Epithelial cell of esophagus (primary cell): ENCODE results near the gene TIMP4.
A peak's percentile ranks its signal among the peaks of the same experiment; 100 is the strongest.

Source experiments
- DNase-seq: peaks from one replicate; pipeline ENCODE4 v3.0.0; 2010; ENCODE audit warnings: low read depth
- H3K4me3 ChIP-seq: 2 replicates; pipeline ENCODE4 v1.5.1; 2011; ENCODE audit warnings: mild to moderate bottlenecking, low read length, control low read depth
- CTCF ChIP-seq: IDR thresholded peaks from 2 replicates; pipeline ENCODE4 v1.5.1; 2011; ENCODE audit warnings: low read depth, mild to moderate bottlenecking, low read length, control low read depth, inconsistent platforms; ENCODE audit not compliant: insufficient read depth; ENCODE audit errors: missing control alignments

The TIMP4 gene

GRCh38 chr3:12116870-12117269 lies 41.8 kb downstream of the TIMP4 start:
- DNase-seq: no peak
- no peak for TF ChIP-seq CTCF
- no peak overlapping the region for H3K4me3 ChIP-seq

DNA sequence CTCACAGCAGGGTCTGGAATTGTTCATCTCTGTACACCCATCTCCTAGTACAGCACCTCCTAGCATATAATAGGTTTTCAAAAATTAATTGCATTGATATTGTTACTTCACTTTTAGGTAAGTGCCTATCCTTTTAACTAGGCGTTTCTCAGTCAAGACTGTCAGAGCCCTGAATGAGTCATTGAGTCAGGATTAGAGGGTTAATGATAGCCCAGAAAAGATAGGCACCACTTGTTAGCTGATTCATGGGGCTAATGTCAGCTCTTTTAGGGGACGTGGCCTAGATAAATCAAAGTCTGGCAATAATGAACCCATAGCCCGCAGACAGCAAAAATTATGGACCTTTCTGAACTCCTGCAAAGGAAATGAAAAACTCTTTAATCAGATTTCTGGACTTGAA lies 42.9 kb downstream of the TIMP4 start:
- DNase-seq: peak; percentile 19
- no peak for TF ChIP-seq CTCF

GRCh38 chr3:12115104-12115503 lies 43.6 kb downstream of the TIMP4 start:
- no peak for TF ChIP-seq CTCF
- DNase-seq: no peak
- H3K4me3 ChIP-seq: no peak overlapping the region

More for the DNA sequence above, 42.9 kb downstream of the TIMP4 start:
- H3K4me3 ChIP-seq: no peak overlapping the region

- TF ChIP-seq CTCF: no peak
- DNase-seq: no peak
- H3K4me3 ChIP-seq: no peak overlapping the region
Observed at GRCh38 chr3:12114251-12114650, 44.5 kb downstream of the TIMP4 start.

- no peak overlapping the region for H3K4me3 ChIP-seq
- no peak for DNase-seq
- no peak for TF ChIP-seq CTCF
Observed at GRCh38 chr3:12107071-12107713, 51.5 kb downstream of the TIMP4 start.
